H9 (cell line): Measurements from ENCODE around the gene NXPH4. TPM values are rescaled to one million over a fixed set of nuclear protein-coding genes. Genes with fewer than 3 reads are reported as not detected.

Source experiments
- DNase-seq: peaks from one replicate; pipeline ENCODE4 v3.0.0-alpha.2; 2017
- H2AFZ ChIP-seq: one replicate; pipeline ENCODE4 v1.6.1; 2013; ENCODE audit warnings: mild to moderate bottlenecking, low read length, control low read depth, moderate library complexity
- H2AK5ac ChIP-seq: 2 replicates; pipeline ENCODE4 v1.6.1; 2013; ENCODE audit warnings: low read length, control low read depth, mixed read lengths; ENCODE audit not compliant: insufficient read length
- H2BK120ac ChIP-seq: one replicate; pipeline ENCODE4 v1.6.1; 2013; ENCODE audit warnings: low read depth, mild to moderate bottlenecking, low read length, control low read depth, inconsistent platforms; ENCODE audit not compliant: poor library complexity, severe bottlenecking
- H2BK12ac ChIP-seq: 2 replicates; pipeline ENCODE4 v1.6.1; 2013; ENCODE audit warnings: low read length, control low read depth, mixed read lengths, low read depth; ENCODE audit not compliant: insufficient read length
- H2BK15ac ChIP-seq: 2 replicates; pipeline ENCODE4 v1.6.1; 2013; ENCODE audit warnings: low read depth, low read length, control low read depth
- H2BK20ac ChIP-seq: one replicate; pipeline ENCODE4 v1.6.1; 2013; ENCODE audit warnings: low read depth, mild to moderate bottlenecking, low read length, control low read depth, inconsistent platforms; ENCODE audit not compliant: poor library complexity, severe bottlenecking
- H2BK5ac ChIP-seq: 2 replicates; pipeline ENCODE4 v1.6.1; 2013; ENCODE audit warnings: low read length, control low read depth, mixed read lengths; ENCODE audit not compliant: insufficient read length
- H3K14ac ChIP-seq: 2 replicates; pipeline ENCODE4 v1.6.1; 2013; ENCODE audit warnings: low read length, control low read depth; ENCODE audit not compliant: insufficient read depth
- H3K18ac ChIP-seq: 2 replicates; pipeline ENCODE4 v1.6.1; 2013; ENCODE audit warnings: low read depth, mild to moderate bottlenecking, mixed read lengths, low read length, control low read depth; ENCODE audit not compliant: insufficient read length
- H3K23ac ChIP-seq: 2 replicates; pipeline ENCODE4 v1.6.1; 2013; ENCODE audit warnings: low read length, control low read depth, mixed read lengths, low read depth; ENCODE audit not compliant: insufficient read length
- H3K23me2 ChIP-seq: 2 replicates; pipeline ENCODE4 v1.6.1; 2013; ENCODE audit warnings: low read depth, mild to moderate bottlenecking, mixed read lengths, low read length, control low read depth; ENCODE audit not compliant: insufficient read length, poor library complexity, severe bottlenecking
- H3K27ac ChIP-seq: 2 replicates; pipeline ENCODE4 v1.5.1; 2013; ENCODE audit warnings: low read length, control low read depth, mixed read lengths, low read depth; ENCODE audit not compliant: insufficient read length
- H3K27me3 ChIP-seq: 2 replicates; pipeline ENCODE4 v1.6.1; 2013; ENCODE audit warnings: low read length, control low read depth, inconsistent platforms; ENCODE audit not compliant: insufficient read depth
- H3K4ac ChIP-seq: 2 replicates; pipeline ENCODE4 v1.6.1; 2013; ENCODE audit warnings: low read depth, mild to moderate bottlenecking, control low read depth, inconsistent platforms, low read length, moderate library complexity
- H3K4me1 ChIP-seq: 2 replicates; pipeline ENCODE4 v1.6.1; 2013; ENCODE audit warnings: low read length, control low read depth, inconsistent platforms; ENCODE audit not compliant: insufficient read depth
- H3K4me2 ChIP-seq: 2 replicates; pipeline ENCODE4 v1.6.1; 2013; ENCODE audit warnings: low read length, control low read depth, mixed read lengths; ENCODE audit not compliant: insufficient read length, insufficient read depth
- H3K56ac ChIP-seq: 2 replicates; pipeline ENCODE4 v1.6.1; 2013; ENCODE audit warnings: low read depth, mild to moderate bottlenecking, mixed read lengths, low read length, control low read depth; ENCODE audit not compliant: insufficient read length
- H3K79me1 ChIP-seq: 2 replicates; pipeline ENCODE4 v1.6.1; 2013; ENCODE audit warnings: low read depth, mild to moderate bottlenecking, moderate library complexity, low read length, control low read depth, inconsistent platforms; ENCODE audit not compliant: insufficient read depth, poor library complexity, severe bottlenecking
- H3K79me2 ChIP-seq: 2 replicates; pipeline ENCODE4 v1.6.1; 2013; ENCODE audit warnings: low read length, control low read depth, inconsistent platforms; ENCODE audit not compliant: insufficient read depth
- H3K9ac ChIP-seq: 2 replicates; pipeline ENCODE4 v1.6.1; 2013; ENCODE audit warnings: low read length, control low read depth, mixed read lengths; ENCODE audit not compliant: insufficient read length; ENCODE audit errors: extremely low read depth
- H3K9me3 ChIP-seq: one replicate; pipeline ENCODE4 v1.6.1; 2013; ENCODE audit warnings: low read depth, low read length, inconsistent platforms; ENCODE audit not compliant: control insufficient read depth
- H3T11ph ChIP-seq: one replicate; pipeline ENCODE4 v1.6.1; 2013; ENCODE audit warnings: mild to moderate bottlenecking, low read length, control low read depth, inconsistent platforms
- H4K20me1 ChIP-seq: one replicate; pipeline ENCODE4 v1.6.1; 2013; ENCODE audit not compliant: control insufficient read depth, insufficient read length, insufficient read depth
- H4K5ac ChIP-seq: 2 replicates; pipeline ENCODE4 v1.6.1; 2013; ENCODE audit warnings: low read depth, mild to moderate bottlenecking, mixed read lengths, low read length, control low read depth; ENCODE audit not compliant: insufficient read length
- H4K8ac ChIP-seq: replicated peaks from 2 replicates; pipeline ENCODE4 v1.6.1; 2013; ENCODE audit warnings: low read length, control low read depth, mixed read lengths, low read depth; ENCODE audit not compliant: insufficient read length
- H4K91ac ChIP-seq: 2 replicates; pipeline ENCODE4 v1.6.1; 2013; ENCODE audit warnings: low read depth, mild to moderate bottlenecking, moderate library complexity, mixed read lengths, low read length, control low read depth; ENCODE audit not compliant: insufficient read length
- H3K27ac Mint-ChIP-seq, 3 experiments: 2 replicates in 2 of 3; 3 replicates in 1 of 3; pipeline ENCODE4 v1.8.0; 2020 to 2021; ENCODE audit warnings: mixed read lengths in 3 of 3, mild to moderate bottlenecking in 1 of 3, moderate library complexity in 1 of 3
- H3K27me3 Mint-ChIP-seq: 2 replicates; pipeline ENCODE4 v1.8.0; 2021; ENCODE audit warnings: low read depth, mild to moderate bottlenecking, moderate library complexity, mixed read lengths
- H3K36me3 Mint-ChIP-seq, 3 experiments: 2 replicates in 2 of 3; 3 replicates in 1 of 3; pipeline ENCODE4 v1.8.0; 2020 to 2021; ENCODE audit warnings: low read depth in 3 of 3, mixed read lengths in 3 of 3; ENCODE audit not compliant: insufficient read depth in 1 of 3
- H3K4me1 Mint-ChIP-seq, 2 experiments: 2 replicates each; pipeline ENCODE4 v1.8.0; 2020; ENCODE audit warnings: mixed read lengths in 2 of 2
- H3K4me3 Mint-ChIP-seq, 2 experiments: 2 replicates in 1 of 2; 3 replicates in 1 of 2; pipeline ENCODE4 v1.8.0; 2020 to 2021; ENCODE audit warnings: mild to moderate bottlenecking in 2 of 2, mixed read lengths in 2 of 2, moderate library complexity in 1 of 2
- H3K9me3 Mint-ChIP-seq, 2 experiments: 2 replicates in 1 of 2; 3 replicates in 1 of 2; pipeline ENCODE4 v1.8.0; 2020; ENCODE audit warnings: mild to moderate bottlenecking in 2 of 2, mixed read lengths in 2 of 2, moderate library complexity in 1 of 2
- CTCF ChIP-seq: fragments of 200-600 bp; sonication (generic); conservative IDR thresholded peaks from 3 replicates; pipeline ENCODE4 v1.8.0; 2021; ENCODE audit warnings: antibody characterized with exemption, mild to moderate bottlenecking
- WGBS: extraction: QIAGEN DNeasy Blood & Tissue Kit; methylation state at CpG from one replicate; pipeline ENCODE4 v1.1.7; 2013; ENCODE audit warnings: missing lambda C conversion rate, low lambda C conversion rate, mixed read lengths; ENCODE audit not compliant: insufficient read length; ENCODE audit errors: extremely low coverage; 5-methylcytosine and 5-hydroxymethylcytosine counted together
- total RNA-seq: library from RNA; stranded (reverse); gene quantifications from 2 replicates; pipeline ENCODE4 v1.2.1, GENCODE V29; 2021

Gene NXPH4
- total RNA-seq, 1 experiment from 2014 or later, result 2.1 TPM

GRCh38 chr12:57213058-57213715 lies 3.4 kb upstream of the NXPH4 start:
- Histone ChIP-seq H3K56ac (no peak overlapping the region), H4K5ac (no peak overlapping the region), H3K9me3 (no peaks in the 10 kb centered on the region), H2AFZ (no peak overlapping the region), H2BK20ac (no peak overlapping the region), H4K8ac (no peak overlapping the region), H2BK15ac (no peak overlapping the region), H3K14ac (no peak overlapping the region), H4K20me1 (peaks cover 3% of the 10 kb centered on the region), H2BK5ac (no peak overlapping the region), H3K23me2 (peaks cover 7% of the 10 kb centered on the region), H3K23ac (no peak overlapping the region), H3K4me1 (peaks cover 8% of the 10 kb centered on the region), H3K4me2 (peak overlapping the region; percentile 42), H3K79me1 (no peaks in the 10 kb centered on the region), H3K27ac (no peak overlapping the region), H3T11ph (no peak overlapping the region), H3K18ac (no peak overlapping the region), H3K4ac (no peak overlapping the region), H4K91ac (no peak overlapping the region), H3K79me2 (no peaks in the 10 kb centered on the region), H2BK120ac (no peak overlapping the region), H2AK5ac (no peak overlapping the region), H3K27me3 (peaks cover 26% of the 10 kb centered on the region), H3K9ac (no peak overlapping the region), H2BK12ac (no peak overlapping the region)
- WGBS, result no CpG with 5 or more reads among the region's 16 CpGs
- peak; percentile 89 for DNase-seq
- peaks cover 24 to 39% (median 35%) of the 10 kb centered on the region in 3 experiments for H3K36me3 Mint-ChIP-seq
- peaks cover 33 to 34% of the 10 kb centered on the region in 2 experiments for H3K4me1 Mint-ChIP-seq
- H3K27ac Mint-ChIP-seq, result peak overlapping the region in 1 of 3 experiments; percentile 89; a peak in 1 of 7 replicates
- peaks cover 44% of the 10 kb centered on the region for H3K27me3 Mint-ChIP-seq
- peak overlapping the region in 1 of 2 experiments; percentile 69; a peak in 3 of 5 replicates for H3K4me3 Mint-ChIP-seq
- TF ChIP-seq CTCF, result peak; percentile 95
- no peaks in the 10 kb centered on the region for H3K9me3 Mint-ChIP-seq
